Smooth muscle cell of bladder (primary cell): ENCODE measurements around the gene FGF12. TPM values are rescaled to one million over a fixed set of nuclear protein-coding genes. Genes with fewer than 3 reads are reported as not detected.

Experiments
- total RNA-seq: library from RNA; depleted of rRNA; stranded (reverse); fragments of >200 nt; gene quantifications from 2 replicates; pipeline ENCODE4 v1.2.3, GENCODE V29; 2014

The FGF12 gene
- 0.09 TPM in 1 of 2 replicates, not detected in the other for total RNA-seq

GRCh38 chr3:192727032-192727847 is at the start of gene FGF12:
FGF12 (minus strand) TSS chr3:192727541.

Other genes with a start within 250 kb of the FGF12 start
- 11.2 and 11.9 TPM in 2 replicates for gene MB21D2, start 190.3 kb upstream of the FGF12 start, total RNA-seq